H9 (cell line): ENCODE results near the gene ORAI3. TPM values are rescaled to one million over a fixed set of nuclear protein-coding genes. Genes with fewer than 3 reads are reported as not detected.

Source experiments
- DNase-seq: peaks from one replicate; pipeline ENCODE4 v3.0.0-alpha.2; 2017
- H2AFZ ChIP-seq: one replicate; pipeline ENCODE4 v1.6.1; 2013; ENCODE audit warnings: mild to moderate bottlenecking, low read length, control low read depth, moderate library complexity
- H2AK5ac ChIP-seq: 2 replicates; pipeline ENCODE4 v1.6.1; 2013; ENCODE audit warnings: low read length, control low read depth, mixed read lengths; ENCODE audit not compliant: insufficient read length
- H2BK120ac ChIP-seq: one replicate; pipeline ENCODE4 v1.6.1; 2013; ENCODE audit warnings: low read depth, mild to moderate bottlenecking, low read length, control low read depth, inconsistent platforms; ENCODE audit not compliant: poor library complexity, severe bottlenecking
- H2BK12ac ChIP-seq: 2 replicates; pipeline ENCODE4 v1.6.1; 2013; ENCODE audit warnings: low read length, control low read depth, mixed read lengths, low read depth; ENCODE audit not compliant: insufficient read length
- H2BK15ac ChIP-seq: 2 replicates; pipeline ENCODE4 v1.6.1; 2013; ENCODE audit warnings: low read depth, low read length, control low read depth
- H2BK20ac ChIP-seq: one replicate; pipeline ENCODE4 v1.6.1; 2013; ENCODE audit warnings: low read depth, mild to moderate bottlenecking, low read length, control low read depth, inconsistent platforms; ENCODE audit not compliant: poor library complexity, severe bottlenecking
- H2BK5ac ChIP-seq: 2 replicates; pipeline ENCODE4 v1.6.1; 2013; ENCODE audit warnings: low read length, control low read depth, mixed read lengths; ENCODE audit not compliant: insufficient read length
- H3K14ac ChIP-seq: 2 replicates; pipeline ENCODE4 v1.6.1; 2013; ENCODE audit warnings: low read length, control low read depth; ENCODE audit not compliant: insufficient read depth
- H3K18ac ChIP-seq: 2 replicates; pipeline ENCODE4 v1.6.1; 2013; ENCODE audit warnings: low read depth, mild to moderate bottlenecking, mixed read lengths, low read length, control low read depth; ENCODE audit not compliant: insufficient read length
- H3K23ac ChIP-seq: 2 replicates; pipeline ENCODE4 v1.6.1; 2013; ENCODE audit warnings: low read length, control low read depth, mixed read lengths, low read depth; ENCODE audit not compliant: insufficient read length
- H3K23me2 ChIP-seq: 2 replicates; pipeline ENCODE4 v1.6.1; 2013; ENCODE audit warnings: low read depth, mild to moderate bottlenecking, mixed read lengths, low read length, control low read depth; ENCODE audit not compliant: insufficient read length, poor library complexity, severe bottlenecking
- H3K27ac ChIP-seq: 2 replicates; pipeline ENCODE4 v1.5.1; 2013; ENCODE audit warnings: low read length, control low read depth, mixed read lengths, low read depth; ENCODE audit not compliant: insufficient read length
- H3K27me3 ChIP-seq: 2 replicates; pipeline ENCODE4 v1.6.1; 2013; ENCODE audit warnings: low read length, control low read depth, inconsistent platforms; ENCODE audit not compliant: insufficient read depth
- H3K4ac ChIP-seq: 2 replicates; pipeline ENCODE4 v1.6.1; 2013; ENCODE audit warnings: low read depth, mild to moderate bottlenecking, control low read depth, inconsistent platforms, low read length, moderate library complexity
- H3K4me1 ChIP-seq: 2 replicates; pipeline ENCODE4 v1.6.1; 2013; ENCODE audit warnings: low read length, control low read depth, inconsistent platforms; ENCODE audit not compliant: insufficient read depth
- H3K4me2 ChIP-seq: 2 replicates; pipeline ENCODE4 v1.6.1; 2013; ENCODE audit warnings: low read length, control low read depth, mixed read lengths; ENCODE audit not compliant: insufficient read length, insufficient read depth
- H3K56ac ChIP-seq: 2 replicates; pipeline ENCODE4 v1.6.1; 2013; ENCODE audit warnings: low read depth, mild to moderate bottlenecking, mixed read lengths, low read length, control low read depth; ENCODE audit not compliant: insufficient read length
- H3K79me1 ChIP-seq: 2 replicates; pipeline ENCODE4 v1.6.1; 2013; ENCODE audit warnings: low read depth, mild to moderate bottlenecking, moderate library complexity, low read length, control low read depth, inconsistent platforms; ENCODE audit not compliant: insufficient read depth, poor library complexity, severe bottlenecking
- H3K79me2 ChIP-seq: 2 replicates; pipeline ENCODE4 v1.6.1; 2013; ENCODE audit warnings: low read length, control low read depth, inconsistent platforms; ENCODE audit not compliant: insufficient read depth
- H3K9ac ChIP-seq: 2 replicates; pipeline ENCODE4 v1.6.1; 2013; ENCODE audit warnings: low read length, control low read depth, mixed read lengths; ENCODE audit not compliant: insufficient read length; ENCODE audit errors: extremely low read depth
- H3K9me3 ChIP-seq: one replicate; pipeline ENCODE4 v1.6.1; 2013; ENCODE audit warnings: low read depth, low read length, inconsistent platforms; ENCODE audit not compliant: control insufficient read depth
- H3T11ph ChIP-seq: one replicate; pipeline ENCODE4 v1.6.1; 2013; ENCODE audit warnings: mild to moderate bottlenecking, low read length, control low read depth, inconsistent platforms
- H4K20me1 ChIP-seq: one replicate; pipeline ENCODE4 v1.6.1; 2013; ENCODE audit not compliant: control insufficient read depth, insufficient read length, insufficient read depth
- H4K5ac ChIP-seq: 2 replicates; pipeline ENCODE4 v1.6.1; 2013; ENCODE audit warnings: low read depth, mild to moderate bottlenecking, mixed read lengths, low read length, control low read depth; ENCODE audit not compliant: insufficient read length
- H4K8ac ChIP-seq: replicated peaks from 2 replicates; pipeline ENCODE4 v1.6.1; 2013; ENCODE audit warnings: low read length, control low read depth, mixed read lengths, low read depth; ENCODE audit not compliant: insufficient read length
- H4K91ac ChIP-seq: 2 replicates; pipeline ENCODE4 v1.6.1; 2013; ENCODE audit warnings: low read depth, mild to moderate bottlenecking, moderate library complexity, mixed read lengths, low read length, control low read depth; ENCODE audit not compliant: insufficient read length
- H3K27ac Mint-ChIP-seq, 3 experiments: 2 replicates in 2 of 3; 3 replicates in 1 of 3; pipeline ENCODE4 v1.8.0; 2020 to 2021; ENCODE audit warnings: mixed read lengths in 3 of 3, mild to moderate bottlenecking in 1 of 3, moderate library complexity in 1 of 3
- H3K27me3 Mint-ChIP-seq: 2 replicates; pipeline ENCODE4 v1.8.0; 2021; ENCODE audit warnings: low read depth, mild to moderate bottlenecking, moderate library complexity, mixed read lengths
- H3K36me3 Mint-ChIP-seq, 3 experiments: 2 replicates in 2 of 3; 3 replicates in 1 of 3; pipeline ENCODE4 v1.8.0; 2020 to 2021; ENCODE audit warnings: low read depth in 3 of 3, mixed read lengths in 3 of 3; ENCODE audit not compliant: insufficient read depth in 1 of 3
- H3K4me1 Mint-ChIP-seq, 2 experiments: 2 replicates each; pipeline ENCODE4 v1.8.0; 2020; ENCODE audit warnings: mixed read lengths in 2 of 2
- H3K4me3 Mint-ChIP-seq, 2 experiments: 2 replicates in 1 of 2; 3 replicates in 1 of 2; pipeline ENCODE4 v1.8.0; 2020 to 2021; ENCODE audit warnings: mild to moderate bottlenecking in 2 of 2, mixed read lengths in 2 of 2, moderate library complexity in 1 of 2
- H3K9me3 Mint-ChIP-seq, 2 experiments: 2 replicates in 1 of 2; 3 replicates in 1 of 2; pipeline ENCODE4 v1.8.0; 2020; ENCODE audit warnings: mild to moderate bottlenecking in 2 of 2, mixed read lengths in 2 of 2, moderate library complexity in 1 of 2
- CTCF ChIP-seq: fragments of 200-600 bp; sonication (generic); conservative IDR thresholded peaks from 3 replicates; pipeline ENCODE4 v1.8.0; 2021; ENCODE audit warnings: antibody characterized with exemption, mild to moderate bottlenecking
- WGBS: extraction: QIAGEN DNeasy Blood & Tissue Kit; methylation state at CpG from one replicate; pipeline ENCODE4 v1.1.7; 2013; ENCODE audit warnings: missing lambda C conversion rate, low lambda C conversion rate, mixed read lengths; ENCODE audit not compliant: insufficient read length; ENCODE audit errors: extremely low coverage; 5-methylcytosine and 5-hydroxymethylcytosine counted together
- total RNA-seq: library from RNA; stranded (reverse); gene quantifications from 2 replicates; pipeline ENCODE4 v1.2.1, GENCODE V29; 2021

The ORAI3 gene
- total RNA-seq, 1 experiment from 2014 or later: 6.9 TPM

- Mint-ChIP-seq H3K27me3 (no peaks in the 10 kb centered on the region; the same call in 1 of the 2 replicates), H3K9me3 (no peaks in the 10 kb centered on the region), H3K4me1 (peaks cover 5 to 10% of the 10 kb centered on the region in 2 experiments), H3K4me3 (no peak overlapping the region; a peak in 1 of 5 replicates), H3K36me3 (peaks cover 18 to 39% (median 37%) of the 10 kb centered on the region in 3 experiments; a peak in 6 of 7 replicates), H3K27ac (peak overlapping the region in 1 of 3 experiments; percentile 47; a peak in 1 of 7 replicates)
- H2BK120ac ChIP-seq: no peak overlapping the region
- no peak overlapping the region for H3K14ac ChIP-seq
- H3T11ph ChIP-seq: no peak overlapping the region
- no peaks in the 10 kb centered on the region for H3K79me2 ChIP-seq
- no peak overlapping the region for H4K8ac ChIP-seq
- no peak overlapping the region for H3K56ac ChIP-seq
- no peaks in the 10 kb centered on the region for H3K79me1 ChIP-seq
- H3K4me1 ChIP-seq: no peaks in the 10 kb centered on the region
- H2BK20ac ChIP-seq: no peak overlapping the region
- H3K4ac ChIP-seq: no peak overlapping the region
- no peak overlapping the region for H3K23ac ChIP-seq
- no peak overlapping the region for H2BK15ac ChIP-seq
- H2AFZ ChIP-seq: no peak overlapping the region
- no peak overlapping the region for H3K18ac ChIP-seq
- H3K27ac ChIP-seq: no peak overlapping the region
- no peak overlapping the region for H4K5ac ChIP-seq
- no peak overlapping the region for H2BK5ac ChIP-seq
- H4K20me1 ChIP-seq: no peaks in the 10 kb centered on the region
- H3K9me3 ChIP-seq: no peaks in the 10 kb centered on the region
- no peaks in the 10 kb centered on the region for H3K23me2 ChIP-seq
- H2AK5ac ChIP-seq: no peak overlapping the region
- H3K27me3 ChIP-seq: no peaks in the 10 kb centered on the region
- TF ChIP-seq CTCF: no peak
- H3K9ac ChIP-seq: no peak overlapping the region
- no peak overlapping the region for H2BK12ac ChIP-seq
- no CpG with 5 or more reads among the region's 14 CpGs for WGBS
- no peak overlapping the region for H3K4me2 ChIP-seq
- H4K91ac ChIP-seq: no peak overlapping the region
- no peak for DNase-seq
These were observed 35.2 kb downstream of the ORAI3 start for GRCh38 chr16:30983898-30984610.
